K562 (cell line): ENCODE data around the gene FAM20C. TPM values are rescaled to one million over a fixed set of nuclear protein-coding genes. Genes with fewer than 3 reads are reported as not detected.

Experiments
- ATAC-seq: fragments of 200-7000 bp; cut with Tn5 transposase; 3 replicates; pipeline ENCODE4 v1.9.1; 2020; ENCODE audit warnings: moderate library complexity
- BruUV-seq: library from RNA; stranded (reverse); fragments of 400-500 nt; replicated peaks from 2 replicates; lab custom pipeline; 2021; lab: Mats Ljungman, UMichigan
- CTCF ChIA-PET: fragments of 300-600 bp; formaldehyde crosslinking; extraction: SDS; loops from one replicate; lab custom pipeline; 2021; ENCODE audit warnings: low intra/inter-chr PET ratio; lab: Yijun Ruan, JAX
- POLR2A ChIA-PET: fragments of 300-600, 350-650 bp; sonication (Branson Sonifier 250); formaldehyde crosslinking; extraction: SDS; loops from one replicate; lab custom pipeline; 2021; ENCODE audit warnings: antibody characterized with exemption, inconsistent platforms; lab: Yijun Ruan, JAX
- DNase-seq, 4 experiments: peaks; one replicate each; pipeline versions ENCODE4 v3.0.0 to v3.0.0-alpha.2; 2011 to 2018; ENCODE audit warnings: low spot score in 3 of 4, mixed read lengths in 3 of 4; ENCODE audit errors: extremely low read depth in 1 of 4
- FAIRE-seq: peaks from 2 replicates; lab custom pipeline; 2011; peaks lifted over from hg19 to GRCh38; lab: Jason Lieb, UNC
- H2AFZ ChIP-seq: 2 replicates; pipeline ENCODE4 v1.6.0; 2011; ENCODE audit warnings: low read depth, low read length, control low read depth, inconsistent platforms
- H3K27ac ChIP-seq: fragments of 200-600 bp; 3 replicates; pipeline ENCODE4 v1.8.0; 2011; ENCODE audit warnings: low read depth, mild to moderate bottlenecking, control low read depth, inconsistent platforms, low read length, moderate library complexity, mixed read lengths; ENCODE audit errors: extremely low read depth
- H3K27me3 ChIP-seq, 2 experiments: fragments of 300-600 bp in 1 of 2; 2 replicates in 1 of 2; 3 replicates in 1 of 2; pipeline versions ENCODE4 v1.6.0 to v1.8.0; 2011; ENCODE audit warnings: inconsistent platforms in 2 of 2, low read length in 2 of 2, mild to moderate bottlenecking in 1 of 2, mixed read lengths in 1 of 2, moderate library complexity in 1 of 2; ENCODE audit not compliant: control insufficient read depth in 2 of 2, insufficient read depth in 2 of 2
- H3K36me3 ChIP-seq: fragments of 300-600 bp; 3 replicates; pipeline ENCODE4 v1.8.0; 2011; ENCODE audit warnings: mild to moderate bottlenecking, low read length, inconsistent platforms; ENCODE audit not compliant: control insufficient read depth, insufficient read depth
- H3K4me1 ChIP-seq, 2 experiments: fragments of 200-600 bp in 1 of 2; replicated peaks in 1 of 2; 2 replicates in 1 of 2; 3 replicates in 1 of 2; pipeline versions ENCODE4 v1.5.1 to v1.8.0; 2011; ENCODE audit warnings: inconsistent platforms in 2 of 2, low read length in 2 of 2, mild to moderate bottlenecking in 1 of 2, mixed read lengths in 1 of 2, moderate library complexity in 1 of 2; ENCODE audit not compliant: control insufficient read depth in 2 of 2, insufficient read depth in 2 of 2
- H3K4me2 ChIP-seq: 2 replicates; pipeline ENCODE4 v1.6.1; 2011; ENCODE audit warnings: low read length, control low read depth, inconsistent platforms, mixed read lengths; ENCODE audit not compliant: insufficient read depth
- H3K4me3 ChIP-seq: fragments of 200-600 bp; sonication (generic), shearing (Covaris generic); 2 replicates; pipeline ENCODE4 v1.5.1; 2016; ENCODE audit warnings: control low read depth, inconsistent platforms
- H3K79me2 ChIP-seq: fragments of 200-600 bp; 3 replicates; pipeline ENCODE4 v1.8.0; 2011; ENCODE audit warnings: low read length, inconsistent platforms; ENCODE audit not compliant: control insufficient read depth, insufficient read depth
- H3K9ac ChIP-seq, 2 experiments: 2 replicates each; pipeline versions ENCODE4 v1.6.0 to v1.6.1; 2011; ENCODE audit warnings: low read depth in 2 of 2, low read length in 2 of 2, control low read depth in 1 of 2, inconsistent platforms in 1 of 2, mild to moderate bottlenecking in 1 of 2, mixed read lengths in 1 of 2; ENCODE audit not compliant: insufficient read depth in 1 of 2
- H3K9me1 ChIP-seq: one replicate; pipeline ENCODE4 v1.6.0; 2011; ENCODE audit warnings: inconsistent platforms, mild to moderate bottlenecking, low read length, moderate library complexity; ENCODE audit not compliant: control insufficient read depth, insufficient read depth
- H3K9me3 ChIP-seq: replicated peaks from 2 replicates; pipeline ENCODE4 v1.5.1; 2011; ENCODE audit warnings: low read depth, low read length, inconsistent platforms; ENCODE audit not compliant: control insufficient read depth, insufficient read depth
- H4K20me1 ChIP-seq: replicated peaks from 2 replicates; pipeline ENCODE4 v1.6.1; 2011; ENCODE audit warnings: low read length, inconsistent platforms, mixed read lengths; ENCODE audit not compliant: control insufficient read depth, insufficient read depth
- CBX3 ChIP-seq, 2 experiments: IDR thresholded peaks; 1 replicate in 1 of 2; 2 replicates in 1 of 2; pipeline ENCODE4 v1.6.1; 2012; ENCODE audit warnings: inconsistent platforms in 2 of 2, low read length in 2 of 2, borderline replicate concordance in 1 of 2, control low read depth in 1 of 2
- PHF20 ChIP-seq: fragments of 450-650 bp; IDR thresholded peaks from 2 replicates; pipeline ENCODE4 v1.6.1; 2018; ENCODE audit not compliant: partially characterized antibody
- PHF21A ChIP-seq: fragments of 450-650 bp; IDR thresholded peaks from 2 replicates; pipeline ENCODE4 v1.6.1; 2017; ENCODE audit warnings: low read depth, borderline replicate concordance
- SLC30A9 ChIP-seq: fragments of 250-450 bp; sonication (Bioruptor Pico); IDR thresholded peaks from 2 replicates; pipeline ENCODE4 v1.8.0; 2022; ENCODE audit warnings: mild to moderate bottlenecking, moderate library complexity
- SNIP1 ChIP-seq: fragments of 450-650 bp; IDR thresholded peaks from 2 replicates; pipeline ENCODE4 v1.7.1; 2017; ENCODE audit warnings: low read depth, mild to moderate bottlenecking
- YBX1 ChIP-seq: fragments of 450-650 bp; IDR thresholded peaks from 2 replicates; pipeline ENCODE4 v1.7.1; 2016; ENCODE audit warnings: mild to moderate bottlenecking
- WGBS: fragments of 100-300 bp; shearing (Covaris generic); methylation state at CpG from one replicate; pipeline ENCODE4 v1.1.6; 2016; ENCODE audit warnings: low coverage, mixed read lengths; ENCODE audit not compliant: insufficient coverage; ENCODE audit errors: missing lambda C conversion rate; 5-methylcytosine and 5-hydroxymethylcytosine counted together
- in situ Hi-C: fragments of 300-500 bp; cut with MboI; formaldehyde crosslinking; loops from 4 replicates; pipeline ENCODE4 v1.15.0; 2018; ENCODE audit warnings: inconsistent platforms, mixed read lengths
- intact Hi-C: fragments of 100-400 bp; cut with micrococcal nuclease; formaldehyde crosslinking; loops from 2 replicates; pipeline ENCODE4 v1.14.2; 2022
- polyA plus RNA-seq, 8 experiments: library from polyadenylated mRNA; depleted of rRNA in 4 of 8; stranded (reverse) in 5 of 8; unstranded in 3 of 8; fragments of >200 nt; fragmentation: Nextera tagmentation in 2 of 8; fragmentation: Illumina TruSeq in 1 of 8; extraction: Ambion mirVana in 2 of 8; extraction: Trizol in 1 of 8; gene quantifications; 2 replicates each; pipeline versions ENCODE4 v1.2.1 to v1.2.3, GENCODE V29; 2011 to 2014; ENCODE audit warnings: inconsistent platforms in 1 of 8, missing spikeins in 1 of 8
- total RNA-seq, 7 experiments: library from RNA; depleted of rRNA in 6 of 7; stranded (reverse); fragments of >200 nt in 6 of 7; fragmentation: Illumina TruSeq in 2 of 7; extraction: Trizol in 2 of 7; gene quantifications; 2 replicates each; pipeline versions ENCODE4 v1.2.1 to v1.2.3, GENCODE V29; 2011 to 2021; ENCODE audit warnings: low replicate concordance in 1 of 7
- TF ChIP-seq, protein P1 (sequence below): sonication (generic); formaldehyde crosslinking; IDR thresholded peaks from 2 replicates; pipeline ENCODE4 v1.8.0; 2023; ENCODE audit warnings: mild to moderate bottlenecking, missing genetic modification reagents
- TF ChIP-seq, protein P2 (sequence below): sonication (generic); formaldehyde crosslinking; IDR thresholded peaks from 2 replicates; pipeline ENCODE4 v1.9.0; 2022; ENCODE audit warnings: mild to moderate bottlenecking, missing genetic modification reagents

The FAM20C gene
- total and polyA plus RNA-seq, 9 of the 15 experiments (the other 6 are each of a cell fraction or from before 2014, with no cell fraction given): 0.09 TPM; not detected in 8

DNA sequence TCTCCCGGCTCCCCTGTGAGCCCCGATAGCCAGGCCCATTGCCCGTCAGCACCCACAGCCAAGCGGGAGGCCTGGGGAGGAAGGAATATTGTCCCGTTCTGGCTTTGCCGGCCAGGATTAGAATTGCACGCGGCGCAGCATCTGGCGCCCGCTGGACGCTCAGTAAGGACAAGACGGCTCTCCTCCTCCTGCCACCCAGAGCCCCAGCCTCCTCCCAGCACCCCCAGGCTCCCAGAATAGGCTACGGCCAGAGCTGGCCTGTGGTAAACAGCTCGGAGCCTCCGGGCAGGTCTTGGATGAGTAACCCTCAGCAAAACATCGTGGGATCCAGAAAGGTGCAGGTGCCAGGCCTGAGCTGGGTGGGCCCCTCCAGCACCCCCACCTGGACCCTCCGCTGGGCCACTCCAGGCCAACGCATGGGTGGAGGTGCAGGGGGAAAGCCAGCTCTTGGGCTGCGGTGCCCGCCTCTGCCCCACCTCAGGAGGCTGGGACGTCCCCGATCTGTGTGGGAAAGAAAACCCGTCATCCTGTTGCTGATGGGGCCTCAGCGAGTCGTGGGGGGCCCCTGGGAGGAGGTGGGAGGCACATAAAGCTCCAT is 5.8 kb upstream of the FAM20C start:
- BruUV-seq: no TSS peak
- Histone ChIP-seq H4K20me1 (peaks cover 19% of the 10 kb centered on the region), H3K9me1 (peaks cover 3% of the 10 kb centered on the region), H2AFZ (no peak overlapping the region), H3K4me1 (peaks cover 0 to 44% of the 10 kb centered on the region in 2 experiments; a peak in 3 of 5 replicates), H3K79me2 (no peaks in the 10 kb centered on the region), H3K4me3 (no peak overlapping the region), H3K9ac (no peak overlapping the region), H3K4me2 (no peak overlapping the region), H3K27ac (no peak overlapping the region), H3K27me3 (peaks cover 75 to 96% of the 10 kb centered on the region in 2 experiments), H3K9me3 (no peaks in the 10 kb centered on the region; the same call in 1 of the 2 replicates), H3K36me3 (no peaks in the 10 kb centered on the region)
- ChIA-PET POLR2A (interaction anchor here (0.6 to 1.5 kb wide), 2 partner anchors 19 to 1496 kb away, joined by 3 read pairs; no protein-coding TSS in a partner anchor), CTCF (no interaction called here)
- in situ Hi-C loops: no loop called here
- FAIRE-seq (no peak), DNase-seq (no peak), ATAC-seq (no peak)
- intact Hi-C loops: no loop called here
- WGBS: 8% methylated on average over 22 of the region's 26 CpGs
- TF ChIP-seq PHF21A: no peak
- TF ChIP-seq, protein P1, sequence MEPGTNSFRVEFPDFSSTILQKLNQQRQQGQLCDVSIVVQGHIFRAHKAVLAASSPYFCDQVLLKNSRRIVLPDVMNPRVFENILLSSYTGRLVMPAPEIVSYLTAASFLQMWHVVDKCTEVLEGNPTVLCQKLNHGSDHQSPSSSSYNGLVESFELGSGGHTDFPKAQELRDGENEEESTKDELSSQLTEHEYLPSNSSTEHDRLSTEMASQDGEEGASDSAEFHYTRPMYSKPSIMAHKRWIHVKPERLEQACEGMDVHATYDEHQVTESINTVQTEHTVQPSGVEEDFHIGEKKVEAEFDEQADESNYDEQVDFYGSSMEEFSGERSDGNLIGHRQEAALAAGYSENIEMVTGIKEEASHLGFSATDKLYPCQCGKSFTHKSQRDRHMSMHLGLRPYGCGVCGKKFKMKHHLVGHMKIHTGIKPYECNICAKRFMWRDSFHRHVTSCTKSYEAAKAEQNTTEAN: no peak
- TF ChIP-seq SLC30A9 (CRISPR knock-in tag): no peak
- TF ChIP-seq CBX3 (IDR thresholded peaks at IDR 0.05; ENCODE audit: borderline replicate concordance in 1 of 2, low read length in 2 of 2): no peak
- no peak for TF ChIP-seq PHF20
- TF ChIP-seq SNIP1: no peak
- TF ChIP-seq YBX1: no peak
- TF ChIP-seq, protein P2, sequence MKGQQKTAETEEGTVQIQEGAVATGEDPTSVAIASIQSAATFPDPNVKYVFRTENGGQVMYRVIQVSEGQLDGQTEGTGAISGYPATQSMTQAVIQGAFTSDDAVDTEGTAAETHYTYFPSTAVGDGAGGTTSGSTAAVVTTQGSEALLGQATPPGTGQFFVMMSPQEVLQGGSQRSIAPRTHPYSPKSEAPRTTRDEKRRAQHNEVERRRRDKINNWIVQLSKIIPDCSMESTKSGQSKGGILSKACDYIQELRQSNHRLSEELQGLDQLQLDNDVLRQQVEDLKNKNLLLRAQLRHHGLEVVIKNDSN (CRISPR knock-in tag): no peak
